Hepatic stellate cell (primary cell): ENCODE data around the gene TEKT3.

ENCODE experiments used
- DNase-seq: peaks from one replicate; pipeline ENCODE4 v3.0.0; 2011; ENCODE audit warnings: low spot score

The TEKT3 gene

GRCh38 chr17:15349119-15349518, 7.7 kb upstream of the TEKT3 start:
- DNase-seq, result no peak

DNA sequence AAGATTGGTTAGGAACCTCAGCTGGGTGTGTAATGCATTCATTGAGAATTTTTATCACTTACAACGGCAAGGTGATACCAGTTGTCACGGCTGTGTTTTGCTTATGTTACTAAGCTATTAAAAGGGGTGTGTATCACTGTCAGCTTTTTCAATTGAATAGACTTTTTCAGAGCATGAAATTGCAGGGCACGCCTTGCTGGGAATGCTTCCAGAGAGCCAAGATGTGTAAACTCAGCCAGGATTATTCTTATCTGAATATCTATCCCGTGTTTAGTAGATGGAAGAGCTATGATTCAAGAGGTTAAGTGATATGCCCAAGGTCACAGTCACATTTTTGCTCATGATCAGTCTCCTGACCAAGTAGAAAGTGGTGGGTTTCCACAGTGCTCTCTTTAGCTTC, 6.6 kb upstream of the TEKT3 start:
- no peak for DNase-seq

DNA sequence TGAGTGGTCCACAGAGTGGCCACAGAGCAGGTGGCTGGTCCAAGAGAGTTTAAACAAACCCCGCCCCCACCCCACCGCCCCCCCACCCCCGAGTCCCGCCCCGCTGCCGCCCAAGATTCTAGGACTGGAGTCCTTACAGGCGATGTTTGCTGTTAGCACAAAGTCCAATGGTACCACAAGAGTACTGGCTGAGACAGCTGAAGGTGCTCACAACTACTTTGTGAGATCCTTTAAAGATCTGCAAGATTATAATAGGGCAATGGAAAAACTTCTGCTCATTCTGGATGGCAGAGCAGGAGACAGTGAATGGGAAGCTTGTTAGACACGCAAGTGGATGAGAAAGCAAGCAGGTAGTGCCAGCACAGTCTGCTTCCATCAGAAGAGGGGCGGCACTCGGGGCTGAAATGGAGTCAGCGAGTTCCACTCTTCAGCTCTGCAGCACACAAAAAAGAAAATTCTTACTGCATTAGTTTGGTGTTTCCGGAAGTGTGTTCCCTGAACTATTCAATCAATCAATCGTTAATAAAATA, 4.7 kb upstream of the TEKT3 start:
- no peak for DNase-seq

GRCh38 chr17:15343749-15344148, 2.4 kb upstream of the TEKT3 start:
- peak; percentile 37 for DNase-seq

DNA sequence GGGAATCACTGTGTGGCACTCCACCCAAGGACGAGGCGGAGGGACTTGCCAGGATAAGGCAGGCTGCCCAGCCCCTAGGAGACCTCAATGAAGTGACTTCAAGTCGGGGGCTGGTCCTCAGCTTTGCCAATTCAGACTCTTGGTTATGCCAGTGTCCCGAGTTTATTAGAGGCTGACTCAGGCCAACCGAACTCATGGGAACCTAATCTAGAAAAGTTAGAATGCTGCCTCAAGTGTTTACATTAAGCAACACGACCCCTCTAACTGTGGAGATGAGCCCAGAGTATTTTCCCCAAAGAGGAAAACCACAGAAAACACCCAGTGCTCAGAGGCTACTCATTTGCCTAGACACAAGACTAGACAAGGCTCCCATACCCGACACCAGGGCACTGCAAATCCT, 1.1 kb upstream of the TEKT3 start:
- no peak for DNase-seq

GRCh38 chr17:15341966-15342365, 569 bp upstream of the TEKT3 start:
- DNase-seq, result no peak

DNA sequence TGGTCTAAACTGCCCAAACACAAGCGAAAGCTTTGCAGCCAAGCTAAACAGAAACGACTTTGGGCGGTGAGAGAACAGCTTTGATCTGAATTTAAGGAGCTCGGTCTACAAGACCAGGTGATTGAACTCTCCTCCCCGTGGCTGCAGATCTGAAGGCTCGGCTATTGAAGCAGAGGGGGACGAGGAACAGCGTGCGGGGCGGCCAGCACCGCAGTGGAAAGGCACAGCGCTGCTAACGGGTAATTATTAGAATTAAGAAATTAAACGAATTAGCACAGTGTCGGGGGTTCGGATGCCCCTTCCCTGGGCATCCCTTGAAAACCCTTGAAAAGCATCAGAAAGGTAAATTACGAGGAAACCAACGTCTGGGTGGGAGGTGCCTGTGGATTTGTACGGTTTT, 431 bp downstream of the TEKT3 start:
- DNase-seq, result no peak

- DNase-seq, result no peak
These were observed 6.0 kb downstream of the TEKT3 start for GRCh38 chr17:15335446-15335845.

DNA sequence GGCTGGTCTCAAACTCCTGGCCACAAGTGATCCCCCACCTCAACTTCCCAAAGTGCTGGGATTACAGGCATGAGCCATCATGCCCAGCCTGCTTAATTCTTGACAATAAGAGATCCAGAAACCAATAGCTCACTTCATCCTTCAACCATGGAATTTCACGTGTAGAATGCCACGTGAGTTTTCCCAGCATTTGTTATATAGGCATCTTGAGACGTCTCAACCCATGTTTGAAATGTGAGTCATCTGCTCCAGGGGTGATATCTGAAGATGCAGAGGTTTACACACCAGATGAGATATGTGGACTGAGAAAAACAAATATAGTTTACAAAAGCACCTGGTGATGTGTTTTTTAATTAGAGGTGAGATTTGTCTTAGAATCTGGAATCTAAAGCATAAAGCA, 7.1 kb downstream of the TEKT3 start:
- DNase-seq, result no peak

- no peak for DNase-seq
These were observed 9.1 kb downstream of the TEKT3 start for GRCh38 chr17:15332338-15332737.

DNA sequence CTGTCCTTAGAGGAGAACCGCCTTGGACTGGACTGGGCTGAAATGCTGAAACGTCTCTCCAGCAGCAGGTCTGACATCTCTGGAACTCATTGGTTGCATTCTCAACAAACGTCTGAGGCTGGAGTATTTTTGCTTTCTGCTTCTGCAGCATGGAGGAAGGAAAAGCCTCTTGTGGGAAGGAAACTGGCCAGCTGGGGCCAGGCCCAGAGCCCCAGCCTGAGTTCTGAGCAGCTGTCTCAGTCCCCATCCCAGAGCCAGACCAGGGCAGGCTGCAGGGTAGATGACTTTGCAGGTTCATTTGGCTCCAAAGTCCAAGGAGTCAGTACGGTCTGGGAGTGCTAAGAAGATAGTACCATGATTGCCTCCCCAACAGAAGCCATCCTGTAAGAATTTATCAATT, 18.3 kb downstream of the TEKT3 start:
- DNase-seq, result no peak

- DNase-seq, result no peak
These were observed 19.7 kb downstream of the TEKT3 start for GRCh38 chr17:15321556-15322251.

- no peak for DNase-seq
These were observed 21.9 kb downstream of the TEKT3 start for GRCh38 chr17:15319452-15320010.

DNA sequence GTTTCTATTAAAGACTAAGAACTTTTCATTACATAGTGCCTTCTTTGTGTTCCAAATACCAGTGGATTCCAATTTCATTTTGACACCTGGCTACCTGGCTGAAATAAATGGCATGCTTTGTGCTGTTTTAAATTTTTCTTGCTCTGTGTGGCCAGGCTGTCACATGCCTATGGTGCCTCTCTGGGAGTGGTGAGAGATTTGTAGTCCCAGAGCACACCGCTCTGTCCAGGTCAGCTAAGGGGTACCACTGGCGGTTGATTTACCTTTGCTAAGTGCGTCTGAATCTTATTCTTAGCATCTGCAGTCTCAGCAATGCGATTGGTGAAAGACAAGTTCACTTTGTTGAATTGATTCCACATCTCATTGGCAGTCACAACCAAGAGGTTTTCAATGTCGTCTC, 29.4 kb downstream of the TEKT3 start:
- no peak for DNase-seq

- no peak for DNase-seq
These were observed 31.6 kb downstream of the TEKT3 start for GRCh38 chr17:15309793-15310192.

- no peak for DNase-seq
These were observed 32.2 kb downstream of the TEKT3 start for GRCh38 chr17:15309236-15309635.

DNA sequence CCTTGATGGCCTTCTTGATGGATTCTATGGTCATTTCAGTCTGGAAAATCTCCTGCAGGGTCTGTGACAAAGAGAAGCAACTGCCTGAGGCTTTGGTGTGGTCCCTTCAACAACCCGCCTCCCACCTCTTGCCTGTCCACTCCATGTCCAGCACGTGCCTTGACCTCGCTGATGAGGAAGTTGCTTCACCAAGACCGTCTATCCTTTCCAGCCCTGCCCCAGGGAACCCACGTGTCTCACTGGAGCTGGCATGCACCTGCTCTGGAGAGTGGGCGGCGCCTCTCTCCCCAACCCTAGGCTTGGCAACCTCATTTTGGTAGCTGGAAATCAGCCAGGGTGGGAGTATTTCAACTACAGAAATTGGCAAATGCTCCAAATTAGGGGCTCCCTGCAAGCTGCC, 32.6 kb downstream of the TEKT3 start:
- DNase-seq, result no peak

DNA sequence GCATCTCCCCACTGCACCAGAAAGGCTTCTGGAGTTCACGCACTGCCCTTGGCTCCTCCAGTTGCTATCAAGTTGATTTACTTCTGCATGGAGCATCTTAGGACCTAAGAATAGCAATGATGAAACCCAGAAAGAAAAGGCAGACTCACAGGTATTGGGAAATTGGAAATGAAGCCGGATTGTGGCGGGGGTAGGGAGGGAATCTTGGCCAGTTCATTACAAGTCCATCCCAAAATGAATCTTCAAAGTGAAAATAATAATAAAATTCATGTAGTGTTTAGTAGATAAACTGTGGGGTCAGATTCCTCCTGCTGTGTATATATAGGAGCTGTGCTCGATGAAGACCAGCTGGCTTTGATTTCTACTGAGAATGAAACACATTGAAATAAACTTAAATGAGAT, 33.7 kb downstream of the TEKT3 start:
- no peak for DNase-seq

DNA sequence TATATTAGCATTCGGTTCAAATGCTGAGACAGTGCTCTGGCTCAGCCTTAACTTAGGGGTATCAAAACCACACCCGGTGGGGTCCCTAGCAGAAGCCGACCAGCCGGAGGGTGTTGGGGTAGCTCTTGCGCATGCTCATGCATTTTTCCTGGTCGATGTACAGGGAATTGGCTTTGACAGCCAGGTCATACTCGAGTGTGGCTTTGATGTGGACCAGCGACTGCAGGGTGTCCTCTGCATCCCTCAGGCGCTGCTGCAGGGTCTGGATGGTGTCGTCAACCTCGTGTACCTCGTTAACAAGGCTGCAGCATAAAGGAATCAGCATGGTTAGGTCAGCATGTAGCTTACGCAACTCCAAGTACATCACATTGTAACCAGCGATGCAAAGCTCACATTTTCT, 37.5 kb downstream of the TEKT3 start:
- no peak for DNase-seq

GRCh38 chr17:15303268-15303667, 38.1 kb downstream of the TEKT3 start:
- DNase-seq, result no peak

DNA sequence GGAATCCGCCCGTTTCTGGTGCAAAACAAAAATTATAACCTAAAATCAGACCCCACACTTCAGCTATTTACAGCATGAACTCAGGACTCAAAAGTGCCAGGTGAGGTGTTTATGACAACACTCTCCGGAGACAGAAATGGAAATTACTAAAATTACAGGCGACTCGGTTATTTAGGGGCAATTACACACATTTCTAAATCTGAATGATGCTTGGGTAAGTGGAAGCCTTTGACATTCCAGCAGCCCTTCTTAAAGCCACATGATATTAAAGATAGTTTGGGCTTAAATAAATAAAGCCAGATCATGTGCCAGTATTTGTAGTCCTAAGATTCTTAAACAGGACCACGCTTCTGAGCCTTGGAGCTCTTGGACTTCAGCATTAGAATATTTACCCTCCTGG, 39.6 kb downstream of the TEKT3 start:
- no peak for DNase-seq

GRCh38 chr17:15298176-15298575, 43.2 kb downstream of the TEKT3 start:
- peak; percentile 65 for DNase-seq

DNA sequence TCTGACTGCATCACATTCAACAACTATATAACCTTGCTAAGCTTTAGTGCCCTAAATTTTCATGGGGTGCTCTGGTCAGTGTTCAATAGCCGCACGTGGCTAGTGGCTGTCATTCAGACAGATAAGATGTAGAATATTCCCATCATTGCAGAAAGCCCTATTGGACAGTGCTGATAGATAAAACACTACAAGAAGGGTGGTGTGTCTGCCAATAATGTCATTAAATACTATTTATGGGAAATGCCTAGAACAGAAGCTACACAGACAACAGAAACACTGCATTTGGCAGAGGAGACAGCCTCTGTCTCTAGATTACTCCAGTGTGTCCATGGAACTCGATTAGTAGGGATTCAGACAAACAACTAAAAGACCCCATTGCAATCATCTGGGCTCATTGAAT, 47.8 kb downstream of the TEKT3 start:
- no peak for DNase-seq
